IMR-90 (cell line): ENCODE results near the gene KRTAP10-9. TPM values are rescaled to one million over a fixed set of nuclear protein-coding genes. Genes with fewer than 3 reads are reported as not detected.

Source experiments
- ATAC-seq: fragments of 200-7000 bp; cut with Tn5 transposase; 2 replicates; pipeline ENCODE4 v1.9.1; 2020; ENCODE audit warnings: low read depth, mild to moderate bottlenecking, moderate library complexity
- BruUV-seq: library from RNA; stranded (reverse); fragments of 400-500 nt; replicated peaks from 2 replicates; lab custom pipeline; 2021; lab: Mats Ljungman, UMichigan
- CTCF ChIA-PET: fragments of 300-600 bp; formaldehyde crosslinking; extraction: SDS; loops from one replicate; lab custom pipeline; 2021; ENCODE audit warnings: antibody characterized with exemption; lab: Yijun Ruan, JAX
- POLR2A ChIA-PET: fragments of 300-600 bp; sonication (Branson Sonifier 250); formaldehyde crosslinking; loops from one replicate; lab custom pipeline; 2022; ENCODE audit warnings: antibody characterized with exemption; ENCODE audit not compliant: unreplicated experiment; lab: Charles Lee
- DNase-seq: peaks from one replicate; pipeline ENCODE4 v3.0.0; 2013
- H2AFZ ChIP-seq: replicated peaks from 2 replicates; pipeline ENCODE3; 2013; ENCODE audit warnings: low read length, mild to moderate bottlenecking; ENCODE audit not compliant: poor library complexity
- H2AK5ac ChIP-seq: 2 replicates; pipeline ENCODE4 v1.6.1; 2013; ENCODE audit warnings: low read depth, low read length, inconsistent platforms
- H2AK9ac ChIP-seq: replicated peaks from 2 replicates; pipeline ENCODE3; 2013; ENCODE audit warnings: mild to moderate bottlenecking, low read depth, low read length, moderate library complexity; ENCODE audit not compliant: poor library complexity
- H2BK120ac ChIP-seq: 2 replicates; pipeline ENCODE4 v1.6.1; 2013; ENCODE audit warnings: low read depth, low read length, inconsistent platforms
- H2BK15ac ChIP-seq: 3 replicates; pipeline ENCODE4 v1.6.1; 2013; ENCODE audit warnings: low read depth, low read length, inconsistent platforms
- H2BK20ac ChIP-seq: 2 replicates; pipeline ENCODE4 v1.6.1; 2013; ENCODE audit warnings: low read depth, mild to moderate bottlenecking, inconsistent platforms, low read length, moderate library complexity
- H2BK5ac ChIP-seq: 2 replicates; pipeline ENCODE4 v1.6.1; 2013; ENCODE audit warnings: mild to moderate bottlenecking, low read depth, low read length, inconsistent platforms; ENCODE audit not compliant: poor library complexity, severe bottlenecking
- H3K14ac ChIP-seq: replicated peaks from 2 replicates; pipeline ENCODE4 v1.6.1; 2013; ENCODE audit warnings: low read depth, low read length, inconsistent platforms
- H3K18ac ChIP-seq: 2 replicates; pipeline ENCODE4 v1.6.1; 2013; ENCODE audit warnings: low read depth, low read length, control low read depth
- H3K23ac ChIP-seq: 2 replicates; pipeline ENCODE4 v1.6.1; 2013; ENCODE audit warnings: low read depth, low read length, inconsistent platforms
- H3K27ac ChIP-seq: 2 replicates; pipeline ENCODE4 v1.5.1; 2013; ENCODE audit warnings: mild to moderate bottlenecking, control low read depth, low read length; ENCODE audit not compliant: insufficient read depth
- H3K27me3 ChIP-seq: 2 replicates; pipeline ENCODE4 v1.6.1; 2013; ENCODE audit warnings: low read length; ENCODE audit not compliant: control insufficient read depth, insufficient read depth
- H3K36me3 ChIP-seq: 2 replicates; pipeline ENCODE4 v1.6.1; 2013; ENCODE audit warnings: low read length, mixed read lengths; ENCODE audit not compliant: control insufficient read depth, insufficient read depth
- H3K4ac ChIP-seq: 2 replicates; pipeline ENCODE4 v1.6.1; 2013; ENCODE audit warnings: low read depth, low read length, inconsistent platforms
- H3K4me1 ChIP-seq: 2 replicates; pipeline ENCODE4 v1.6.1; 2013; ENCODE audit warnings: low read length, mixed read lengths; ENCODE audit not compliant: control insufficient read depth, insufficient read depth
- H3K4me2 ChIP-seq: 2 replicates; pipeline ENCODE4 v1.6.1; 2013; ENCODE audit warnings: low read depth, mild to moderate bottlenecking, control low read depth, low read length, moderate library complexity
- H3K4me3 ChIP-seq: 2 replicates; pipeline ENCODE4 v1.5.1; 2013; ENCODE audit warnings: low read depth, mild to moderate bottlenecking, control low read depth, low read length, moderate library complexity; ENCODE audit not compliant: insufficient read depth
- H3K56ac ChIP-seq: 2 replicates; pipeline ENCODE4 v1.6.1; 2013; ENCODE audit warnings: low read length, inconsistent platforms; ENCODE audit not compliant: insufficient read depth; ENCODE audit errors: extremely low read depth
- H3K79me1 ChIP-seq, 2 experiments: 2 replicates each; pipeline ENCODE4 v1.6.1; 2013; ENCODE audit warnings: low read length in 2 of 2, inconsistent platforms in 1 of 2, low read depth in 1 of 2
- H3K9ac ChIP-seq: 2 replicates; pipeline ENCODE4 v1.6.1; 2013; ENCODE audit warnings: low read depth, low read length, control low read depth
- H3K9me1 ChIP-seq: 2 replicates; pipeline ENCODE4 v1.6.1; 2013; ENCODE audit warnings: low read length, inconsistent platforms; ENCODE audit not compliant: insufficient read depth
- H3K9me3 ChIP-seq: 2 replicates; pipeline ENCODE4 v1.6.1; 2013; ENCODE audit warnings: low read length; ENCODE audit not compliant: control insufficient read depth, insufficient read depth
- H4K20me1 ChIP-seq: 2 replicates; pipeline ENCODE4 v1.6.1; 2013; ENCODE audit warnings: low read length, inconsistent platforms; ENCODE audit not compliant: insufficient read depth
- H4K5ac ChIP-seq: 2 replicates; pipeline ENCODE4 v1.6.1; 2013; ENCODE audit warnings: mild to moderate bottlenecking, low read depth, low read length, control low read depth
- H4K8ac ChIP-seq, 2 experiments: 2 replicates each; pipeline ENCODE4 v1.6.1; 2013; ENCODE audit warnings: low read depth in 2 of 2, low read length in 2 of 2, control low read depth in 1 of 2, inconsistent platforms in 1 of 2
- H4K91ac ChIP-seq: 2 replicates; pipeline ENCODE4 v1.6.1; 2013; ENCODE audit warnings: low read depth, low read length, inconsistent platforms; ENCODE audit not compliant: insufficient read depth
- RCOR1 ChIP-seq: IDR thresholded peaks from 2 replicates; pipeline ENCODE4 v1.6.1; 2012; ENCODE audit warnings: mild to moderate bottlenecking, low read length, improper control_type of control experiment; ENCODE audit not compliant: insufficient replicate concordance
- SMC3 ChIP-seq: fragments of 150-350 bp; IDR thresholded peaks from 2 replicates; pipeline ENCODE4 v1.6.1; 2016; ENCODE audit warnings: low read depth, mild to moderate bottlenecking, antibody characterized with exemption, low read length, moderate library complexity
- WGBS, 2 experiments: methylation state at CpG; one replicate each; pipeline versions ENCODE4 v1.1.5 to v1.1.7; 2013; ENCODE audit warnings: missing lambda C conversion rate in 2 of 2; ENCODE audit not compliant: insufficient read length in 1 of 2; ENCODE audit errors: extremely low coverage in 2 of 2; 5-methylcytosine and 5-hydroxymethylcytosine counted together
- dilution Hi-C: fragments of 300-500 bp; cut with HindIII; formaldehyde crosslinking; loops from one replicate; pipeline ENCODE4 v1.14.3; 2018; ENCODE audit warnings: low sequenced_read_pairs; ENCODE audit not compliant: unreplicated experiment
- in situ Hi-C: fragments of 300-500 bp; cut with MboI; formaldehyde crosslinking; loops from 3 replicates; pipeline ENCODE4 v1.14.3; 2019; ENCODE audit warnings: low sequenced_read_pairs, inconsistent platforms, mixed read lengths
- intact Hi-C: fragments of 100-400 bp; cut with micrococcal nuclease; formaldehyde crosslinking; loops from 2 replicates; pipeline ENCODE4 v1.10.0; 2022
- polyA plus RNA-seq, 3 experiments: library from polyadenylated mRNA; depleted of rRNA; stranded (reverse); fragments of >200 nt; gene quantifications; 2 replicates each; pipeline ENCODE4 v1.2.3, GENCODE V29; 2012; ENCODE audit warnings: low replicate concordance in 1 of 3
- total RNA-seq: library from RNA; depleted of rRNA; stranded (reverse); fragments of >200 nt; gene quantifications from 2 replicates; pipeline ENCODE4 v1.2.3, GENCODE V29; 2012
- TF ChIP-seq, protein P1 (sequence below): fragments of 150-350 bp; IDR thresholded peaks from 2 replicates; pipeline ENCODE4 v1.6.1; 2017; ENCODE audit warnings: mild to moderate bottlenecking, antibody characterized with exemption, low read length, low read depth
- TF ChIP-seq, protein P2 (sequence below): fragments of 150-350 bp; IDR thresholded peaks from 2 replicates; pipeline ENCODE4 v1.6.1; 2016; ENCODE audit warnings: low read depth, mild to moderate bottlenecking, low read length, moderate library complexity, borderline replicate concordance

The KRTAP10-9 gene
- total and polyA plus RNA-seq, 2 of the 4 experiments (the other 2 are of a cell fraction), result not detected

GRCh38 chr21:44589094-44589493 lies 37.8 kb upstream of the KRTAP10-9 start:
- no peak overlapping the region for H3K4ac ChIP-seq
- 78% methylated on average over 1 of the region's 2 CpGs; no CpG with 5 or more reads in 1 of the 2 experiments for WGBS, 2 experiments
- dilution Hi-C loops (no loop called here), intact Hi-C loops (no loop called here), in situ Hi-C loops (no loop called here)
- H4K20me1 ChIP-seq, result no peaks in the 10 kb centered on the region
- H3K23ac ChIP-seq, result no peak overlapping the region
- no peak overlapping the region for H4K8ac ChIP-seq
- ATAC-seq (no peak), DNase-seq (no peak)
- H2BK5ac ChIP-seq, result no peak overlapping the region
- no peak overlapping the region for H3K18ac ChIP-seq
- ChIA-PET CTCF (interaction anchor here (0.6 kb wide), 1 partner anchor 569 kb away, joined by 3 read pairs; no protein-coding TSS in a partner anchor), POLR2A (no interaction called here)
- H3K56ac ChIP-seq, result no peak overlapping the region
- H3K27ac ChIP-seq, result no peak overlapping the region
- no peaks in the 10 kb centered on the region for H3K4me1 ChIP-seq
- H4K5ac ChIP-seq, result no peak overlapping the region
- H2AK9ac ChIP-seq, result no peak overlapping the region
- peaks cover 5% of the 10 kb centered on the region; the same call in 1 of the 2 replicates for H3K27me3 ChIP-seq
- no peak overlapping the region for H3K4me2 ChIP-seq
- no TSS peak for BruUV-seq
- H3K9ac ChIP-seq, result no peak overlapping the region
- no peak for TF ChIP-seq SMC3
- TF ChIP-seq, protein P1, sequence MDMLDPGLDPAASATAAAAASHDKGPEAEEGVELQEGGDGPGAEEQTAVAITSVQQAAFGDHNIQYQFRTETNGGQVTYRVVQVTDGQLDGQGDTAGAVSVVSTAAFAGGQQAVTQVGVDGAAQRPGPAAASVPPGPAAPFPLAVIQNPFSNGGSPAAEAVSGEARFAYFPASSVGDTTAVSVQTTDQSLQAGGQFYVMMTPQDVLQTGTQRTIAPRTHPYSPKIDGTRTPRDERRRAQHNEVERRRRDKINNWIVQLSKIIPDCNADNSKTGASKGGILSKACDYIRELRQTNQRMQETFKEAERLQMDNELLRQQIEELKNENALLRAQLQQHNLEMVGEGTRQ, result no peak
- TF ChIP-seq RCOR1, result no peak
- TF ChIP-seq, protein P2, sequence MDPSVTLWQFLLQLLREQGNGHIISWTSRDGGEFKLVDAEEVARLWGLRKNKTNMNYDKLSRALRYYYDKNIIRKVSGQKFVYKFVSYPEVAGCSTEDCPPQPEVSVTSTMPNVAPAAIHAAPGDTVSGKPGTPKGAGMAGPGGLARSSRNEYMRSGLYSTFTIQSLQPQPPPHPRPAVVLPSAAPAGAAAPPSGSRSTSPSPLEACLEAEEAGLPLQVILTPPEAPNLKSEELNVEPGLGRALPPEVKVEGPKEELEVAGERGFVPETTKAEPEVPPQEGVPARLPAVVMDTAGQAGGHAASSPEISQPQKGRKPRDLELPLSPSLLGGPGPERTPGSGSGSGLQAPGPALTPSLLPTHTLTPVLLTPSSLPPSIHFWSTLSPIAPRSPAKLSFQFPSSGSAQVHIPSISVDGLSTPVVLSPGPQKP, result no peak
- H2AK5ac ChIP-seq, result no peak overlapping the region
- H2BK15ac ChIP-seq, result no peak overlapping the region
- no peak overlapping the region for H2BK120ac ChIP-seq
- H3K79me1 ChIP-seq, result no peaks in the 10 kb centered on the region
- no peak overlapping the region for H4K91ac ChIP-seq
- no peak overlapping the region for H3K4me3 ChIP-seq
- H3K36me3 ChIP-seq, result no peaks in the 10 kb centered on the region
- H2BK20ac ChIP-seq, result no peak overlapping the region
- no peak overlapping the region for H3K14ac ChIP-seq
- H2AFZ ChIP-seq, result no peak overlapping the region
- no peaks in the 10 kb centered on the region; the same call in 1 of the 2 replicates for H3K9me3 ChIP-seq
- H3K9me1 ChIP-seq, result no peaks in the 10 kb centered on the region
